Astrocyte (in vitro differentiated cells and primary cell): ENCODE measurements around the gene MYO1E. TPM values are rescaled to one million over a fixed set of nuclear protein-coding genes. Genes with fewer than 3 reads are reported as not detected.

Experiments
- DNase-seq: peaks from one replicate; pipeline ENCODE4 v3.0.0-alpha.2; 2010; ENCODE audit warnings: low read depth
- FAIRE-seq: peaks from 2 replicates; lab custom pipeline; 2011; peaks lifted over from hg19 to GRCh38; lab: Jason Lieb, UNC
- H2AFZ ChIP-seq: 2 replicates; pipeline ENCODE4 v1.6.0; 2012; ENCODE audit warnings: low read depth, low read length, inconsistent platforms
- H3K27ac ChIP-seq: 2 replicates; pipeline ENCODE4 v1.5.1; 2011; ENCODE audit warnings: low read depth, low read length, inconsistent platforms
- H3K27me3 ChIP-seq: 2 replicates; pipeline ENCODE4 v1.6.0; 2011; ENCODE audit warnings: low read length, inconsistent platforms; ENCODE audit not compliant: insufficient read depth
- H3K36me3 ChIP-seq: 2 replicates; pipeline ENCODE4 v1.5.1; 2011; ENCODE audit warnings: low read length, inconsistent platforms; ENCODE audit not compliant: insufficient read depth
- H3K4me1 ChIP-seq: 2 replicates; pipeline ENCODE4 v1.5.1; 2011; ENCODE audit warnings: low read length, inconsistent platforms; ENCODE audit not compliant: insufficient read depth
- H3K4me2 ChIP-seq: 2 replicates; pipeline ENCODE4 v1.6.0; 2012; ENCODE audit warnings: low read length, inconsistent platforms
- H3K4me3 ChIP-seq: 2 replicates; pipeline ENCODE4 v1.5.1; 2011; ENCODE audit warnings: low read depth, mild to moderate bottlenecking, low read length, inconsistent platforms; ENCODE audit not compliant: insufficient read depth
- H3K79me2 ChIP-seq: 2 replicates; pipeline ENCODE4 v1.6.0; 2012; ENCODE audit warnings: mild to moderate bottlenecking, low read length, inconsistent platforms; ENCODE audit not compliant: insufficient read depth
- H3K9ac ChIP-seq: 2 replicates; pipeline ENCODE4 v1.6.0; 2012; ENCODE audit warnings: mild to moderate bottlenecking, low read length, inconsistent platforms
- H3K9me3 ChIP-seq: 2 replicates; pipeline ENCODE4 v1.5.1; 2012; ENCODE audit warnings: low read depth, mild to moderate bottlenecking, low read length, inconsistent platforms; ENCODE audit not compliant: insufficient read depth
- H4K20me1 ChIP-seq: 2 replicates; pipeline ENCODE4 v1.6.0; 2012; ENCODE audit warnings: low read length, inconsistent platforms; ENCODE audit not compliant: insufficient read depth
- H3K27ac Mint-ChIP-seq: one replicate; pipeline ENCODE4 v1.8.0; 2021; ENCODE audit warnings: mild to moderate bottlenecking, mixed read lengths; ENCODE audit not compliant: unreplicated experiment
- H3K27me3 Mint-ChIP-seq: one replicate; pipeline ENCODE4 v1.8.0; 2021; ENCODE audit warnings: low read depth, mixed read lengths; ENCODE audit not compliant: unreplicated experiment
- H3K36me3 Mint-ChIP-seq: one replicate; pipeline ENCODE4 v1.8.0; 2021; ENCODE audit warnings: low read depth, mixed read lengths; ENCODE audit not compliant: unreplicated experiment
- H3K4me1 Mint-ChIP-seq: one replicate; pipeline ENCODE4 v1.8.0; 2021; ENCODE audit warnings: low read depth, mixed read lengths; ENCODE audit not compliant: unreplicated experiment
- H3K4me3 Mint-ChIP-seq: one replicate; pipeline ENCODE4 v1.8.0; 2021; ENCODE audit warnings: mild to moderate bottlenecking, moderate library complexity, mixed read lengths; ENCODE audit not compliant: unreplicated experiment
- H3K9me3 Mint-ChIP-seq: one replicate; pipeline ENCODE4 v1.8.0; 2021; ENCODE audit warnings: mild to moderate bottlenecking, mixed read lengths; ENCODE audit not compliant: unreplicated experiment
- CTCF ChIP-seq: IDR thresholded peaks from 2 replicates; pipeline ENCODE4 v1.5.1; 2011; ENCODE audit warnings: low read depth, mild to moderate bottlenecking, inconsistent platforms, low read length, moderate library complexity; ENCODE audit not compliant: insufficient read depth
- EZH2 ChIP-seq: IDR thresholded peaks from 2 replicates; pipeline ENCODE4 v1.6.1; 2012; ENCODE audit warnings: mild to moderate bottlenecking, low read length, inconsistent platforms; ENCODE audit not compliant: insufficient read depth
- total RNA-seq: library from RNA; stranded (reverse); gene quantifications from 2 replicates; pipeline ENCODE4 v1.2.1, GENCODE V29; 2021

MYO1E gene
- total RNA-seq, 1 donor from 2014 or later = 227 TPM

GRCh38 chr15:59332009-59332408, 40.7 kb downstream of the MYO1E start:
- DNase-seq (no peak), FAIRE-seq (no peak)
- Histone ChIP-seq H3K4me3 (no peak overlapping the region), H3K4me1 (peaks cover 27% of the 10 kb centered on the region), H3K9ac (no peak overlapping the region), H3K36me3 (no peaks in the 10 kb centered on the region), H4K20me1 (peaks cover 59% of the 10 kb centered on the region), H3K9me3 (no peaks in the 10 kb centered on the region), H3K27ac (no peak overlapping the region), H3K27me3 (no peaks in the 10 kb centered on the region), H2AFZ (no peak overlapping the region), H3K79me2 (peaks cover 94% of the 10 kb centered on the region), H3K4me2 (no peak overlapping the region)
- TF ChIP-seq CTCF (no peak), EZH2 (no peak)
- peaks cover 56% of the 10 kb centered on the region for H3K4me1 Mint-ChIP-seq
- H3K9me3 Mint-ChIP-seq = no peaks in the 10 kb centered on the region
- no peak overlapping the region for H3K27ac Mint-ChIP-seq
- H3K27me3 Mint-ChIP-seq = no peaks in the 10 kb centered on the region
- H3K4me3 Mint-ChIP-seq = no peak overlapping the region
- peaks cover 4% of the 10 kb centered on the region for H3K36me3 Mint-ChIP-seq

- H3K9ac ChIP-seq = no peak overlapping the region
- DNase-seq = no peak
- H3K27ac ChIP-seq = peak overlapping the region; percentile 60
- peak overlapping the region; percentile 41 for H3K4me3 Mint-ChIP-seq
- H3K36me3 ChIP-seq = no peaks in the 10 kb centered on the region
- no peaks in the 10 kb centered on the region for H3K9me3 ChIP-seq
- peaks cover 95% of the 10 kb centered on the region for H3K79me2 ChIP-seq
- H3K27me3 ChIP-seq = no peaks in the 10 kb centered on the region
- H4K20me1 ChIP-seq = peaks cover 70% of the 10 kb centered on the region
- peaks cover 4% of the 10 kb centered on the region for H3K36me3 Mint-ChIP-seq
- no peaks in the 10 kb centered on the region for H3K27me3 Mint-ChIP-seq
- no peak overlapping the region for H2AFZ ChIP-seq
- peak overlapping the region; percentile 91 for H3K27ac Mint-ChIP-seq
- no peak for FAIRE-seq
- TF ChIP-seq EZH2 = no peak
- no peak for TF ChIP-seq CTCF
- H3K9me3 Mint-ChIP-seq = no peaks in the 10 kb centered on the region
- peaks cover 56% of the 10 kb centered on the region for H3K4me1 Mint-ChIP-seq
- H3K4me2 ChIP-seq = no peak overlapping the region
- peaks cover 27% of the 10 kb centered on the region for H3K4me1 ChIP-seq
- H3K4me3 ChIP-seq = no peak overlapping the region
These were observed 42.0 kb downstream of the MYO1E start for GRCh38 chr15:59330649-59331048.

- peak overlapping the region; percentile 40 for H3K4me2 ChIP-seq
- no peaks in the 10 kb centered on the region for H3K27me3 ChIP-seq
- no peaks in the 10 kb centered on the region for H3K9me3 ChIP-seq
- H3K27ac ChIP-seq = peak overlapping the region; percentile 60
- H3K4me3 ChIP-seq = no peak overlapping the region
- FAIRE-seq (peak; percentile 43), DNase-seq (peak; percentile 96)
- Mint-ChIP-seq H3K9me3 (no peaks in the 10 kb centered on the region), H3K27ac (peak overlapping the region; percentile 91), H3K4me1 (peaks cover 48% of the 10 kb centered on the region), H3K36me3 (peaks cover 4% of the 10 kb centered on the region), H3K4me3 (peak overlapping the region; percentile 70), H3K27me3 (no peaks in the 10 kb centered on the region)
- H3K79me2 ChIP-seq = peaks cover 96% of the 10 kb centered on the region
- no peaks in the 10 kb centered on the region for H3K36me3 ChIP-seq
- TF ChIP-seq CTCF = no peak
- TF ChIP-seq EZH2 = no peak
- peak overlapping the region; percentile 40 for H3K9ac ChIP-seq
- peaks cover 69% of the 10 kb centered on the region for H4K20me1 ChIP-seq
- H2AFZ ChIP-seq = no peak overlapping the region
- peaks cover 27% of the 10 kb centered on the region for H3K4me1 ChIP-seq
These were observed 42.9 kb downstream of the MYO1E start for GRCh38 chr15:59329570-59330350.
